A549 (cell line): ENCODE measurements around the gene SPTB. TPM values are rescaled to one million over a fixed set of nuclear protein-coding genes. Genes with fewer than 3 reads are reported as not detected.

Source experiments
- ATAC-seq, 2 experiments: fragments of 200-7000 bp in 1 of 2; fragments of >200 bp in 1 of 2; cut with Nextera tagmentation in 1 of 2; cut with Tn5 transposase in 1 of 2; 3 replicates each; pipeline versions ENCODE4 v1.8.0 to v1.9.1; 2018 to 2020; ENCODE audit warnings: mild to moderate bottlenecking in 1 of 2, moderate library complexity in 1 of 2
- CTCF ChIA-PET: fragments of 300-600 bp; sonication (Branson Sonifier 250); formaldehyde crosslinking; extraction: SDS; loops from one replicate; lab custom pipeline; 2021; ENCODE audit warnings: antibody characterized with exemption, inconsistent platforms; lab: Yijun Ruan, JAX
- POLR2A ChIA-PET: fragments of 350-600 bp; formaldehyde crosslinking; extraction: SDS; loops from one replicate; lab custom pipeline; 2021; ENCODE audit warnings: antibody characterized with exemption, inconsistent platforms; lab: Yijun Ruan, JAX
- DNase-seq, 2 experiments: peaks; one replicate each; pipeline versions ENCODE4 v3.0.0 to v3.0.0-alpha.2; 2011 to 2016; ENCODE audit warnings: low read depth in 1 of 2, low spot score in 1 of 2
- FAIRE-seq: peaks from 2 replicates; lab custom pipeline; 2011; peaks lifted over from hg19 to GRCh38; lab: Jason Lieb, UNC
- H3K27ac ChIP-seq, 2 experiments: fragments of >200 bp; sonication (Bioruptor Twin); formaldehyde crosslinking; 3 replicates each; pipeline ENCODE4 v1.5.1; 2016 to 2017
- H3K4me1 ChIP-seq: fragments of >200 bp; sonication (Bioruptor Twin); formaldehyde crosslinking; 3 replicates; pipeline ENCODE4 v1.6.1; 2016
- H3K4me2 ChIP-seq: fragments of >200 bp; sonication (Bioruptor Twin); formaldehyde crosslinking; 3 replicates; pipeline ENCODE4 v1.6.1; 2016
- H3K4me3 ChIP-seq: fragments of >200 bp; sonication (Bioruptor Twin); formaldehyde crosslinking; 3 replicates; pipeline ENCODE4 v1.5.1; 2016
- H3K9me3 ChIP-seq: fragments of >200 bp; sonication (Bioruptor Twin); formaldehyde crosslinking; 3 replicates; pipeline ENCODE4 v1.6.1; 2016
- CEBPB ChIP-seq, 2 experiments: fragments of >200 bp in 1 of 2; sonication (Bioruptor Twin) in 1 of 2; formaldehyde crosslinking in 1 of 2; IDR thresholded peaks; 2 replicates each; pipeline ENCODE4 v1.6.1; 2012 to 2016
- EHMT2 ChIP-seq: fragments of 200-600 bp; sonication (generic); IDR thresholded peaks from 2 replicates; pipeline ENCODE4 v1.6.1; 2016; ENCODE audit warnings: antibody characterized with exemption, low read depth, mild to moderate bottlenecking, moderate library complexity
- HDAC2 ChIP-seq: fragments of 200-600 bp; sonication (generic); IDR thresholded peaks from 2 replicates; pipeline ENCODE4 v1.6.1; 2016
- HMGXB4 ChIP-seq: fragments of 250-450 bp; sonication (Bioruptor Pico); IDR thresholded peaks from 2 replicates; pipeline ENCODE4 v1.5.0; 2021; ENCODE audit warnings: mild to moderate bottlenecking, moderate library complexity, borderline replicate concordance
- JUN ChIP-seq, 2 experiments: fragments of >200 bp; sonication (Bioruptor Twin); formaldehyde crosslinking; IDR thresholded peaks; 2 replicates in 1 of 2; 3 replicates in 1 of 2; pipeline ENCODE4 v1.6.1; 2016 to 2017
- MYC ChIP-seq: IDR thresholded peaks from 2 replicates; pipeline ENCODE4 v1.6.1; 2012; ENCODE audit warnings: mild to moderate bottlenecking, inconsistent platforms, low read length, improper control_type of control experiment, borderline replicate concordance
- NFE2L2 ChIP-seq: fragments of 150-350 bp; conservative IDR thresholded peaks from 2 replicates; pipeline ENCODE4 v1.6.1; 2014; ENCODE audit warnings: low read length
- NPAS2 ChIP-seq: fragments of 250-450 bp; sonication (Bioruptor Pico); IDR thresholded peaks from 2 replicates; pipeline ENCODE4 v1.8.0; 2022; ENCODE audit warnings: mild to moderate bottlenecking, moderate library complexity, borderline replicate concordance
- NR3C1 ChIP-seq: fragments of >200 bp; sonication (Bioruptor Twin); formaldehyde crosslinking; IDR thresholded peaks from 3 replicates; pipeline ENCODE4 v1.6.1; 2017
- PBX3 ChIP-seq: IDR thresholded peaks from 2 replicates; pipeline ENCODE4 v1.6.1; 2012
- POLR2AphosphoS2 ChIP-seq: conservative IDR thresholded peaks from 2 replicates; pipeline ENCODE4 v1.6.1; 2012; ENCODE audit warnings: low read length, improper control_type of control experiment, inconsistent platforms
- RAD21 ChIP-seq, 2 experiments: fragments of >200 bp in 1 of 2; sonication (Bioruptor Twin) in 1 of 2; formaldehyde crosslinking in 1 of 2; IDR thresholded peaks in 1 of 2; conservative IDR thresholded peaks in 1 of 2; 2 replicates in 1 of 2; 3 replicates in 1 of 2; pipeline ENCODE4 v1.6.1; 2012 to 2018; ENCODE audit warnings: inconsistent platforms in 1 of 2
- SREBF2 ChIP-seq: fragments of 450-650 bp; IDR thresholded peaks from 2 replicates; pipeline ENCODE4 v1.6.1; 2014; ENCODE audit warnings: mild to moderate bottlenecking, moderate library complexity
- TFCP2L1 ChIP-seq: fragments of 250-450 bp; sonication (Bioruptor Pico); IDR thresholded peaks from 2 replicates; pipeline ENCODE4 v1.5.0; 2021; ENCODE audit warnings: mild to moderate bottlenecking
- ZFP36 ChIP-seq: fragments of 450-650 bp; IDR thresholded peaks from 2 replicates; pipeline ENCODE4 v1.6.1; 2014; ENCODE audit warnings: borderline replicate concordance; ENCODE audit not compliant: partially characterized antibody
- WGBS: methylation state at CpG from one replicate; pipeline ENCODE4 v1.1.6; 2017; ENCODE audit errors: missing lambda C conversion rate; 5-methylcytosine and 5-hydroxymethylcytosine counted together
- polyA plus RNA-seq, 4 experiments: library from polyadenylated mRNA; depleted of rRNA in 3 of 4; stranded (reverse); fragments of >200 nt; fragmentation: RNase III in 1 of 4; extraction: RNeasy Plus Mini Kit Qiagen cat#74134 plus additional on column Dnase treatment in 1 of 4; gene quantifications; 2 replicates in 3 of 4; 3 replicates in 1 of 4; pipeline ENCODE4 v1.2.3, GENCODE V29; 2011 to 2017
- TF ChIP-seq, protein P1 (sequence below): fragments of >200 bp; sonication (Bioruptor Twin); formaldehyde crosslinking; IDR thresholded peaks from 3 replicates; pipeline ENCODE4 v1.5.1; 2016
- TF ChIP-seq, protein P2 (sequence below): fragments of 450-650 bp; IDR thresholded peaks from 2 replicates; pipeline ENCODE4 v1.6.1; 2014; ENCODE audit warnings: antibody characterized with exemption

SPTB gene
- polyA plus RNA-seq, 2 of the 4 experiments (the other 2 are of a cell fraction): 0.27 to 2.1 TPM

GRCh38 chr14:64782196-64782595 lies 97.5 kb downstream of the SPTB start:
- ChIA-PET POLR2A (no interaction called here), CTCF (interaction anchor here (0.8 to 14.3 kb wide), 7 partner anchors 8 to 242 kb away, joined by 3 to 139 read pairs (median 13); partner anchors contain the start of gene HSPA2)
- DNase-seq (no peak), FAIRE-seq (no peak), ATAC-seq (no peak)
- Histone ChIP-seq H3K4me2 (no peak overlapping the region), H3K4me1 (no peaks in the 10 kb centered on the region), H3K9me3 (no peaks in the 10 kb centered on the region), H3K27ac (no peak overlapping the region), H3K4me3 (no peak overlapping the region)
- WGBS: 68% methylated on average over 11 of the region's 11 CpGs
- no peak for TF ChIP-seq HDAC2
- TF ChIP-seq MYC: no peak
- no peak for TF ChIP-seq TFCP2L1 (CRISPR knock-in tag)
- TF ChIP-seq EHMT2: no peak
- TF ChIP-seq NFE2L2: no peak
- no peak for TF ChIP-seq CEBPB (IDR thresholded peaks at IDR 0.05)
- TF ChIP-seq SREBF2: no peak
- TF ChIP-seq, protein P1, sequence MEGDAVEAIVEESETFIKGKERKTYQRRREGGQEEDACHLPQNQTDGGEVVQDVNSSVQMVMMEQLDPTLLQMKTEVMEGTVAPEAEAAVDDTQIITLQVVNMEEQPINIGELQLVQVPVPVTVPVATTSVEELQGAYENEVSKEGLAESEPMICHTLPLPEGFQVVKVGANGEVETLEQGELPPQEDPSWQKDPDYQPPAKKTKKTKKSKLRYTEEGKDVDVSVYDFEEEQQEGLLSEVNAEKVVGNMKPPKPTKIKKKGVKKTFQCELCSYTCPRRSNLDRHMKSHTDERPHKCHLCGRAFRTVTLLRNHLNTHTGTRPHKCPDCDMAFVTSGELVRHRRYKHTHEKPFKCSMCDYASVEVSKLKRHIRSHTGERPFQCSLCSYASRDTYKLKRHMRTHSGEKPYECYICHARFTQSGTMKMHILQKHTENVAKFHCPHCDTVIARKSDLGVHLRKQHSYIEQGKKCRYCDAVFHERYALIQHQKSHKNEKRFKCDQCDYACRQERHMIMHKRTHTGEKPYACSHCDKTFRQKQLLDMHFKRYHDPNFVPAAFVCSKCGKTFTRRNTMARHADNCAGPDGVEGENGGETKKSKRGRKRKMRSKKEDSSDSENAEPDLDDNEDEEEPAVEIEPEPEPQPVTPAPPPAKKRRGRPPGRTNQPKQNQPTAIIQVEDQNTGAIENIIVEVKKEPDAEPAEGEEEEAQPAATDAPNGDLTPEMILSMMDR: no peak
- TF ChIP-seq, protein P2, sequence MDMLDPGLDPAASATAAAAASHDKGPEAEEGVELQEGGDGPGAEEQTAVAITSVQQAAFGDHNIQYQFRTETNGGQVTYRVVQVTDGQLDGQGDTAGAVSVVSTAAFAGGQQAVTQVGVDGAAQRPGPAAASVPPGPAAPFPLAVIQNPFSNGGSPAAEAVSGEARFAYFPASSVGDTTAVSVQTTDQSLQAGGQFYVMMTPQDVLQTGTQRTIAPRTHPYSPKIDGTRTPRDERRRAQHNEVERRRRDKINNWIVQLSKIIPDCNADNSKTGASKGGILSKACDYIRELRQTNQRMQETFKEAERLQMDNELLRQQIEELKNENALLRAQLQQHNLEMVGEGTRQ: no peak
- no peak for TF ChIP-seq NPAS2 (CRISPR knock-in tag)
- TF ChIP-seq ZFP36: no peak
- TF ChIP-seq RAD21 (conservative IDR thresholded peaks at IDR 0.05 in 1 of 2, IDR thresholded peaks at IDR 0.05 in 1 of 2): no peak
- no peak for TF ChIP-seq PBX3

GRCh38 chr14:64779472-64779871 lies 100.2 kb downstream of the SPTB start:
- CTCF ChIA-PET: interaction anchor here (1.0 to 12.5 kb wide), 6 partner anchors 11 to 111 kb away, joined by 3 to 102 read pairs (median 8); no protein-coding TSS in a partner anchor
- POLR2A ChIA-PET: no interaction called here

More at GRCh38 chr14:64779472-64779871, 100.2 kb downstream of the SPTB start:
- ATAC-seq: no peak
- H3K9me3 ChIP-seq: no peaks in the 10 kb centered on the region
- H3K4me1 ChIP-seq: no peaks in the 10 kb centered on the region
- no peak overlapping the region for H3K27ac ChIP-seq
- TF ChIP-seq JUN (IDR thresholded peaks at IDR 0.05) (no peak), TFCP2L1 (CRISPR knock-in tag) (no peak), NFE2L2 (no peak), PBX3 (no peak), HMGXB4 (no peak), POLR2AphosphoS2 (no peak), NR3C1 (no peak)
- DNase-seq: no peak
- no peak for FAIRE-seq
- no peak overlapping the region for H3K4me3 ChIP-seq
- no peak overlapping the region for H3K4me2 ChIP-seq
- whole genome bisulfite sequencing: 91% methylated on average over 7 of the region's 7 CpGs
